ENCODE measurements around the gene STXBP1.
A peak's percentile ranks its signal among the peaks of the same experiment; 100 is the strongest.

Gene STXBP1

GRCh38 chr9:127588740-127589506 is 23.2 kb upstream of the STXBP1 start:
- H3K27ac ChIP-seq (ENCODE audit: low read depth, low read length, poor library complexity, severe bottlenecking): no peak overlapping the region
- H3K27me3 ChIP-seq (ENCODE audit: insufficient read depth, low read length): no peaks in the 10 kb centered on the region; the same call in 1 of the 2 replicates
- H2AFZ ChIP-seq (ENCODE audit: low read length): no peak overlapping the region
- H4K20me1 ChIP-seq (ENCODE audit: insufficient read depth, low read length): no peaks in the 10 kb centered on the region
- H3K79me2 ChIP-seq (ENCODE audit: insufficient read depth, low read length): no peaks in the 10 kb centered on the region
- H3K9ac ChIP-seq (ENCODE audit: low read length): no peak overlapping the region
- no peaks in the 10 kb centered on the region for H3K4me1 ChIP-seq (ENCODE audit: insufficient read depth, low read length, severe bottlenecking)
- no peak overlapping the region for H3K4me2 ChIP-seq (ENCODE audit: low read length)
- H3K4me3 ChIP-seq (ENCODE audit: low read depth, low read length, poor library complexity, severe bottlenecking): no peak overlapping the region
- TF ChIP-seq CTCF (IDR thresholded peaks at IDR 0.05; ENCODE audit: low read length): no peak
- no peak for TF ChIP-seq EZH2 (IDR thresholded peaks at IDR 0.05; ENCODE audit: borderline replicate concordance, low read length)
- no peaks in the 10 kb centered on the region for H3K9me3 ChIP-seq (ENCODE audit: low read length)
- no peaks in the 10 kb centered on the region for H3K36me3 ChIP-seq (ENCODE audit: insufficient read depth, low read length)
- H3K9me2 ChIP-seq (ENCODE audit: low read depth, low read length): no peaks in the 10 kb centered on the region
- H3F3A ChIP-seq (ENCODE audit: insufficient read depth, low read length): no peaks in the 10 kb centered on the region

- H3K27me3 ChIP-seq (ENCODE audit: insufficient read depth, low read length): no peaks in the 10 kb centered on the region; the same call in 1 of the 2 replicates
These were observed 22.1 kb upstream of the STXBP1 start for GRCh38 chr9:127589955-127590370.

GRCh38 chr9:127595611-127596010 is 16.5 kb upstream of the STXBP1 start:
- H3K9me2 ChIP-seq (ENCODE audit: low read depth, low read length): no peaks in the 10 kb centered on the region
- H3K79me2 ChIP-seq (ENCODE audit: insufficient read depth, low read length): no peaks in the 10 kb centered on the region
- no peak overlapping the region for H2AFZ ChIP-seq (ENCODE audit: low read length)
- H3K4me1 ChIP-seq (ENCODE audit: insufficient read depth, low read length, severe bottlenecking): no peaks in the 10 kb centered on the region
- no peaks in the 10 kb centered on the region for H3K36me3 ChIP-seq (ENCODE audit: insufficient read depth, low read length)
- peaks cover 8% of the 10 kb centered on the region; the same call in 1 of the 2 replicates for H3K27me3 ChIP-seq (ENCODE audit: insufficient read depth, low read length)
- H3K9me3 ChIP-seq (ENCODE audit: low read length): no peaks in the 10 kb centered on the region
- H4K20me1 ChIP-seq (ENCODE audit: insufficient read depth, low read length): no peaks in the 10 kb centered on the region
- no peak overlapping the region for H3K4me3 ChIP-seq (ENCODE audit: low read depth, low read length, poor library complexity, severe bottlenecking)
- no peak overlapping the region for H3K4me2 ChIP-seq (ENCODE audit: low read length)
- no peaks in the 10 kb centered on the region for H3F3A ChIP-seq (ENCODE audit: insufficient read depth, low read length)
- H3K27ac ChIP-seq (ENCODE audit: low read depth, low read length, poor library complexity, severe bottlenecking): no peak overlapping the region
- no peak for TF ChIP-seq CTCF (IDR thresholded peaks at IDR 0.05; ENCODE audit: low read length)
- TF ChIP-seq EZH2 (IDR thresholded peaks at IDR 0.05; ENCODE audit: borderline replicate concordance, low read length): no peak
- H3K9ac ChIP-seq (ENCODE audit: low read length): no peak overlapping the region

More at GRCh38 chr9:127589955-127590370, 22.1 kb upstream of the STXBP1 start:
- H2AFZ ChIP-seq (ENCODE audit: low read length): no peak overlapping the region
- H3K4me1 ChIP-seq (ENCODE audit: insufficient read depth, low read length, severe bottlenecking): no peaks in the 10 kb centered on the region
- no peaks in the 10 kb centered on the region for H3K79me2 ChIP-seq (ENCODE audit: insufficient read depth, low read length)
- H3K9me3 ChIP-seq (ENCODE audit: low read length): no peaks in the 10 kb centered on the region
- H4K20me1 ChIP-seq (ENCODE audit: insufficient read depth, low read length): no peaks in the 10 kb centered on the region
- no peaks in the 10 kb centered on the region for H3K9me2 ChIP-seq (ENCODE audit: low read depth, low read length)
- H3K27ac ChIP-seq (ENCODE audit: low read depth, low read length, poor library complexity, severe bottlenecking): no peak overlapping the region
- no peak overlapping the region for H3K4me3 ChIP-seq (ENCODE audit: low read depth, low read length, poor library complexity, severe bottlenecking)
- no peaks in the 10 kb centered on the region for H3F3A ChIP-seq (ENCODE audit: insufficient read depth, low read length)
- H3K36me3 ChIP-seq (ENCODE audit: insufficient read depth, low read length): no peaks in the 10 kb centered on the region
- TF ChIP-seq EZH2 (IDR thresholded peaks at IDR 0.05; ENCODE audit: borderline replicate concordance, low read length) (no peak), CTCF (IDR thresholded peaks at IDR 0.05; ENCODE audit: low read length) (peak; percentile 67)
- H3K4me2 ChIP-seq (ENCODE audit: low read length): no peak overlapping the region
- H3K9ac ChIP-seq (ENCODE audit: low read length): no peak overlapping the region

All from OCI-LY1 (cell line).